PC-3 (cell line): Measurements from ENCODE around the gene MAPKAPK3.

Experiments used
- CTCF ChIP-seq: fragments of 300-600 bp; sonication (generic); conservative IDR thresholded peaks from 2 replicates; pipeline ENCODE4 v1.5.1; 2017; ENCODE audit warnings: antibody characterized with exemption, low read depth, mild to moderate bottlenecking, low read length
- EZH2 ChIP-seq: fragments of 300-600 bp; sonication (generic); IDR thresholded peaks from one replicate; pipeline ENCODE4 v1.6.1; 2017; ENCODE audit warnings: antibody characterized with exemption, mild to moderate bottlenecking, low read length; ENCODE audit not compliant: unreplicated experiment

- TF ChIP-seq CTCF (no peak), EZH2 (no peak)
Observed at GRCh38 chr3:50651445-50651844, 34.5 kb downstream of the MAPKAPK3 start.
